Stimulated activated naive B cell treated with anti-CD40 and anti-IgM and Interleukin-4, amounts not matched to agents 10 μg/mL and 1 μg/mL and 100 μg/mL, for 72 hours (primary cell): ENCODE results near the gene SPRN.
"Not testable (repeated sequence)": the region's sequence is repeated elsewhere in the genome, so short reads cannot be mapped to it uniquely, and the experiment has no call there.

Experiments
- ATAC-seq, 2 donors: fragments of 150-1000 bp; cut with Tn5 transposase; replicated peaks; 2 replicates each; pipeline ENCODE4 v1.10.0; 2021; ENCODE audit warnings: moderate library complexity in 1 of 2
- DNase-seq: peaks from one replicate; pipeline ENCODE4 v3.0.0; 2021
- H3K27ac Mint-ChIP-seq: one replicate; pipeline ENCODE4 v1.8.0; 2022; ENCODE audit warnings: mild to moderate bottlenecking, mixed read lengths
- H3K27me3 Mint-ChIP-seq, 2 donors: one replicate each; pipeline ENCODE4 v1.8.0; 2022; ENCODE audit warnings: mixed read lengths in 2 of 2
- H3K36me3 Mint-ChIP-seq, 2 donors: one replicate each; pipeline ENCODE4 v1.8.0; 2022; ENCODE audit warnings: mixed read lengths in 2 of 2, mild to moderate bottlenecking in 1 of 2
- H3K4me1 Mint-ChIP-seq, 2 donors: one replicate each; pipeline ENCODE4 v1.8.0; 2022; ENCODE audit warnings: mixed read lengths in 2 of 2, mild to moderate bottlenecking in 1 of 2
- H3K4me3 Mint-ChIP-seq, 2 donors: one replicate each; pipeline ENCODE4 v1.8.0; 2022; ENCODE audit warnings: mild to moderate bottlenecking in 2 of 2, mixed read lengths in 2 of 2, moderate library complexity in 1 of 2
- H3K9me3 Mint-ChIP-seq, 2 donors: one replicate each; pipeline ENCODE4 v1.8.0; 2022; ENCODE audit warnings: mixed read lengths in 2 of 2, mild to moderate bottlenecking in 1 of 2

The SPRN gene

DNA sequence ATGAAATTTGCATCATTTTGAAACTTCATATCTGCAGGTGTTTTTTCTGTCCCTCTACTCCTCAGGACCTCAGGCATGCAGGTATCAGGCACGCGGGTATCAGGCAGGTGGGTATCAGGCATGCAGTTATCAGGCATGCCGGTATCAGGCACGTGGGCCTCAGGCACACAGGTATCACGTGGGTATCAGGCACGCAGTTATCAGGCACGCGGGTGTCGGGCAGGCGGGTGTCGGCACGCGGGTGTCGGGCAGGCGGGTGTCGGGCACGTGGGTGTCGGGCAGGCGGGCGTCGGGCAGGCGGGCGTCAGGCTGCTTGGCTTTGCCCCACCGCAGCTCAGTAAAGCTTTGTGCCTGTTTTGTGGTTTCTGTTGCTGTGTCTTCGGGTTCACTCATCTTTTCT is 8.7 kb downstream of the SPRN start:
- Mint-ChIP-seq H3K9me3 (peaks cover 14 to 18% of the 10 kb centered on the region in 2 donors), H3K27me3 (no peaks in the 10 kb centered on the region), H3K4me3 (no peak overlapping the region), H3K4me1 (peaks cover 3 to 11% of the 10 kb centered on the region in 2 donors), H3K36me3 (peaks cover 59 to 70% of the 10 kb centered on the region in 2 donors), H3K27ac (peak overlapping the region; percentile 9)
- ATAC-seq (no peak), DNase-seq (no peak)

GRCh38 chr10:133414401-133414800 is 10.0 kb downstream of the SPRN start:
- H3K4me3 Mint-ChIP-seq, ATAC-seq, H3K27me3 Mint-ChIP-seq, DNase-seq, H3K27ac Mint-ChIP-seq: not testable (repeated sequence)
- peaks cover 15 to 19% of the 10 kb centered on the region in 2 donors for H3K9me3 Mint-ChIP-seq
- H3K4me1 Mint-ChIP-seq: peaks cover 4 to 17% of the 10 kb centered on the region in 2 donors
- H3K36me3 Mint-ChIP-seq: peaks cover 66 to 76% of the 10 kb centered on the region in 2 donors

DNA sequence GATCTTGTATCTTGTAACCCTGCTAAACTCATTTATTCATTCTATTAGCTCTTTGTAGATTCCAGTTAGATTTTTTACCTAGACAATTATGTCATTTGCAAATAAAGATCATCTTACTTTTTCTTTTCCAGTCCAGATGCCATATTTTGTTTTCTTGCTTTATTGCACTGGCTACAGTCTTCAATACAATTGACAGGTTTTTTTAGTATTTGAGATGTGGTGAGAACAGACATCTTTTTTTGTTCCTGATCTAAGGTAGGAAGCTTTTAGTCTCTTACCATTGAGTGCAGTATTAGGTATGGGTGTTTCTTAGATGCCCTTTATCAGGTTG is 12.1 kb downstream of the SPRN start:
- Mint-ChIP-seq H3K27me3 (no peaks in the 10 kb centered on the region), H3K9me3 (peaks cover 15 to 19% of the 10 kb centered on the region in 2 donors), H3K27ac (no peak overlapping the region), H3K36me3 (peaks cover 74 to 82% of the 10 kb centered on the region in 2 donors), H3K4me1 (peaks cover 9 to 27% of the 10 kb centered on the region in 2 donors), H3K4me3 (no peak overlapping the region)
- DNase-seq (no peak), ATAC-seq (no peak)

DNA sequence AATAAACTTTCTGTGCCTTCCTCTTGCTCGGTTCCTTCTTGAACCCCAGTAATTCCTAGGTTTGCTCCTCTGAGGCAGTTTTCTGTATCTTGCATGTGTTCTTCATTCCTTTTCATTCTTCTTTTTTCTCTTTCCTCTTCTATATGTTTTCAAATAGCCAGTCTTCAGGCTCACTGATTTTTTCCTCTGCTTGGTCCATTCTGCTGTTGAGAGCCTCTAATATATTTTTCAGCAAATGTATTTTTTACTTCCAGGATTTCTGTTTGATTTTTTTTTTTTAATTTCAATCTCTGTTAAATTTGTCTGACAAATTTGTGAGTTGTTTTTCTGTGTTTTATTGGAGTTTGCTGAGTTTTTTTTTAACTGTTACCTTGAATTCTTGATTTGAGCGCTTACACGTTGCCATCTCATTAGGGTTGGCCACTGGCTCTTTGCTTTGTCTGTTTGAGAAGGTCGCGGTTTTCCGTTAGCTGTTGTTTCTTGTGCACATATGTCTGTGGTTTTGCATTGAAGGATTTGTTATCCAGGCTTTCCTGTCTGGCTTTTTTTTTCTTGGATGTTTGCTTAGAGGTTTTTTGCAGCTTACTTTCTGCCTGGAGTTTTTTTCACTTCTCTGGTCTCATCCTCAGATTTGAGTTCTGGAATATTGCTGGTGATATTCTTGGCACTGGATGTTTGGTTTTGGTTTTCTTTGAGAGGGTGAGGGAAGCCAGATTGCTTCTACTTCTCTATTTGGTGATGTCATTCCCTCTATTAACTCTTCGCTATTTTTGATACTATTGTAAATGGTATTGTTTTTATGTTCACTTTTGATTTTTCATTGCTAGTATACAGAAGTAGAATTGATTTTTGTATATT is 12.7 kb downstream of the SPRN start:
- no peak overlapping the region for H3K4me3 Mint-ChIP-seq
- no peak overlapping the region for H3K27ac Mint-ChIP-seq
- H3K27me3 Mint-ChIP-seq: no peaks in the 10 kb centered on the region
- H3K4me1 Mint-ChIP-seq: peaks cover 12 to 27% of the 10 kb centered on the region in 2 donors
- peaks cover 80 to 88% of the 10 kb centered on the region in 2 donors for H3K36me3 Mint-ChIP-seq
- ATAC-seq (no peak), DNase-seq (no peak)
- peaks cover 15 to 19% of the 10 kb centered on the region in 2 donors for H3K9me3 Mint-ChIP-seq

- H3K4me1 Mint-ChIP-seq: peaks cover 32 to 63% of the 10 kb centered on the region in 2 donors
Observed at GRCh38 chr10:133405844-133406527, 18.4 kb downstream of the SPRN start.

DNA sequence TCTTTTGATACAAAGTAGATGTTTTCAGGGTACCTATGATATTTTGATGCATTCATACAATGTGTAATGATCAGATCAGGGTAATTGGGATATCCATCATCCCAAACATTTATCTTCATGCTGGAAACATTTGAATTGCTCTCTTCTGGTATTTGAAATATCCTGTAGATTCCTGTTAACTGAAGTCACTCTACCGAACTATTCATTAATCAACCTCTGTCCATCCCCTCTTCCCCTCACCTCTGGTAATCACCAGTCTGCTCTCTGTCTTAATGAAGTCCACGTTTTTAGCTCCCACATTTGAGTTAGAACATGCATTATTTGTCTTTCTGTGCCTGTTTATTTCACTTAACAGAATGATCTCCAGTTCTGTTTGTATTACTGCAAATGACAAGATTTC is 19.2 kb downstream of the SPRN start:
- Mint-ChIP-seq H3K27ac (no peak overlapping the region), H3K36me3 (peaks cover 60 to 85% of the 10 kb centered on the region in 2 donors), H3K4me1 (peaks cover 36 to 70% of the 10 kb centered on the region in 2 donors), H3K4me3 (no peak overlapping the region), H3K27me3 (no peaks in the 10 kb centered on the region), H3K9me3 (peaks cover 0 to under 1% of the 10 kb centered on the region in 2 donors)
- no peak for ATAC-seq
- no peak for DNase-seq

More at GRCh38 chr10:133405844-133406527, 18.4 kb downstream of the SPRN start:
- H3K27me3 Mint-ChIP-seq: no peaks in the 10 kb centered on the region
- H3K9me3 Mint-ChIP-seq: peaks cover 3% of the 10 kb centered on the region in 2 donors
- ATAC-seq (peak; percentile 25 to 56), DNase-seq (no peak)
- H3K36me3 Mint-ChIP-seq: peaks cover 66 to 88% of the 10 kb centered on the region in 2 donors
- H3K4me3 Mint-ChIP-seq: no peak overlapping the region
- H3K27ac Mint-ChIP-seq: no peak overlapping the region

DNA sequence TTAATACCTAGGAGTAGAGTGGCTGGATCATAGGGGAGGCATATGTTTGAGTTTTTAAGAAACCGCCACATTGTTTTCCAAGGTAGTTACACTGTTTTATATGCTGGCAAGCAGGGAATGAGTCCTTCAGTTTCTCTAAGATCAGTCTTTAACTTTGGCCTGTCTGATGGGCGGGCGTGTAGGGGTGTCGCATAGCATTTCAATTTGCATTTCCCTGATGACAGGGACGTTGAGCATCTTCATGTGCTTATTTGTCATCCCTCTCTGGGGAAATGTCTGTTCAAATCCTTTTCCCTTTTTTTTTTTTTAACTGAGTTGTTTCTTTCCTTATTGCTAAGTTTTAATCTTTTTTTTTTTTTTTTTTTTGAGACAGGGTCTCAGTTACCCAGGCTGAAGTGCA is 20.6 kb downstream of the SPRN start:
- Mint-ChIP-seq H3K4me1 (peaks cover 35 to 72% of the 10 kb centered on the region in 2 donors), H3K27me3 (no peaks in the 10 kb centered on the region), H3K27ac (peak overlapping the region; percentile 25), H3K36me3 (peaks cover 58 to 82% of the 10 kb centered on the region in 2 donors), H3K4me3 (no peak overlapping the region), H3K9me3 (no peaks in the 10 kb centered on the region)
- DNase-seq (no peak), ATAC-seq (no peak)

- H3K27me3 Mint-ChIP-seq: no peaks in the 10 kb centered on the region
- peaks cover 58 to 78% of the 10 kb centered on the region in 2 donors for H3K36me3 Mint-ChIP-seq
- no peaks in the 10 kb centered on the region for H3K9me3 Mint-ChIP-seq
- H3K4me1 Mint-ChIP-seq: peaks cover 35 to 71% of the 10 kb centered on the region in 2 donors
- DNase-seq (no peak), ATAC-seq (no peak)
- peak overlapping the region; percentile 25 for H3K27ac Mint-ChIP-seq
- no peak overlapping the region for H3K4me3 Mint-ChIP-seq
Observed at GRCh38 chr10:133403359-133403758, 21.1 kb downstream of the SPRN start.

- Mint-ChIP-seq H3K4me3 (no peak overlapping the region), H3K4me1 (peaks cover 34 to 73% of the 10 kb centered on the region in 2 donors), H3K9me3 (no peaks in the 10 kb centered on the region), H3K27me3 (no peaks in the 10 kb centered on the region), H3K27ac (peak overlapping the region; percentile 47), H3K36me3 (peaks cover 57 to 79% of the 10 kb centered on the region in 2 donors)
- no peak for DNase-seq
- ATAC-seq: no peak
Observed at GRCh38 chr10:133401981-133402725, 22.3 kb downstream of the SPRN start.

DNA sequence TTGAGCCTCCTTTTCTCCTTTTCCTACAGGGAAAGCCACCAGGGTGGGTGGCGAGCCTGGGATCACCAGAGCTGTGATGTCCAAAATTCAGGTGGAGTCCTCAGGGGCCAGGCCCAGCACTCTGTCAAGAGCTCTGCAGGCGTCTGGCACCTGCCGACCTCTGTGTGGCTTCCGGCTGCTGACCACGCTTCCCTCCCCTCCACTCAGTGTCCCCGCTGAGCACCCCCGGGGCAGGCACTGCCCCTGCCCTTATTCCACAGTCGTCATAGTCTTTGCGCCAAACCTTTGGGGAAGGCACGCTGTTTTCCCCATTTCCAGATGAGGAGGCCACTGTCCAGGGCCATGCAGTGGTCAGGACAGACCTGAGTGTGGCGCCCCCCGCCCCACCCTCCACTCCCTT is 22.9 kb downstream of the SPRN start:
- ATAC-seq (no peak), DNase-seq (no peak)
- no peaks in the 10 kb centered on the region for H3K9me3 Mint-ChIP-seq
- H3K27me3 Mint-ChIP-seq: no peaks in the 10 kb centered on the region
- H3K27ac Mint-ChIP-seq: peak overlapping the region; percentile 28
- H3K36me3 Mint-ChIP-seq: peaks cover 57 to 77% of the 10 kb centered on the region in 2 donors
- peaks cover 34 to 76% of the 10 kb centered on the region in 2 donors for H3K4me1 Mint-ChIP-seq
- H3K4me3 Mint-ChIP-seq: no peak overlapping the region

DNA sequence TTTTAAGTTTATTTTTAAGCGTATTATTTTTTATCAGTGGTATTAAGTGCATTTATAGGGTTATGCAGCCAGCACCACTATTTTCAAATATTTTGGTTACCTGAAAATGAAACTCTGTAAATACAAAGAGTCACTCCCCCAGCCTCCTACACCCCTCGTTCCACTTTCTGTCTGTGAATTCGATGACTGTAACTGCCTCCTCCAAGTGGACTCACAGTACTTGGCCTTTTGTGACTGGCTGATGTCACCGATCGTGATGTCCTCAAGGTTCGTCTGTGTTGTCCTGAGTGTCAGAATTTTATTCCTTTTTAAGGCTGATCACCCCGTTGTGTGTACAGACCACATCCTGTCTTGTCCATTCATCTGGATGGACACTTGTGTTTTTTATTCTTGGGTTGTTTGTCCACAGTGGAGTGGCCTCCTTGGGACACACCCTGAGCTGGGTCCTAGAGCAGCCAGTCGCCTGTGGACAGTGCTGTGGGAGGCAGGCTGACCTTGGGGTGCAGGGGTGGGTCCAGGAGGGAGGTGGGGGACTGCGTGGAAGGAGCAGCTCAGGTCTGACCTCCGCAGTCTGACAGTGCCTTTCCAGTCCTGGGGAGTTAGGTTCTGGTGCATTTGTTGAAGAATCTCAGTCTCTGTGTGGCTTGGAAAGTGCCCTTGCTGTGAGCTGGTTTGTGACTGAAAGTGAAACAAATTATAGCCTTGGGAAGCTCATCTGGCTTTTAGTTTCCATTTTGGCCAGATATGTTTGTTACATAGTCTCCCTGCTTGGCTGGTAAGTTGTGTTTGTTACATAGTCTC is 23.6 kb downstream of the SPRN start:
- Mint-ChIP-seq H3K27ac (peak overlapping the region; percentile 28), H3K4me1 (peaks cover 30 to 70% of the 10 kb centered on the region in 2 donors), H3K4me3 (no peak overlapping the region), H3K9me3 (no peaks in the 10 kb centered on the region), H3K36me3 (peaks cover 53 to 72% of the 10 kb centered on the region in 2 donors), H3K27me3 (no peaks in the 10 kb centered on the region)
- ATAC-seq: peak; percentile 61 to 68
- DNase-seq: no peak

DNA sequence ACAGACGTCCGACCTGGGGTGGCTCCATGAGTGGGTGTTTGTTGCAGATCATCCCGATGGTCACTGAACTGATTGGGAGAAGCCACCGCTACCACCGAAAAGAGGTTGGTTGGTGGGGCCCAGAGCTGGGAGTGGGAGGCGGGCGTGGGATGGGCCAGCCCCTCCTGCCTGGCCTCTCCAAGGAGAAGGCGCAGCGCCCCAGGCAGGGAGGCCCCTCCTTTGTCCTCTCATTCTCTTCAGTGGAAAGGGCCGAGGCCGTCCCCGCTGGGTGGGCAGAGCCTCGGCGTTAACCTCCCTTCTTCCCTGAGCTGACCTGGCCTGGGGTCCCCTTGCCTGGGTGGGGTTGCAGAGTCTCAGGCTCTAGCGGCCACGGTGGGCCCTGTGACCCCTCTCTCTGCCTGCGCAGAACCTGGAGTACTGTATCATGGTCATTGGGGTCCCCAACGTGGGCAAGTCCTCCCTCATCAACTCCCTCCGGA is 25.3 kb downstream of the SPRN start:
- Mint-ChIP-seq H3K4me3 (no peak overlapping the region), H3K9me3 (no peaks in the 10 kb centered on the region), H3K36me3 (peaks cover 43 to 59% of the 10 kb centered on the region in 2 donors), H3K4me1 (peaks cover 23 to 66% of the 10 kb centered on the region in 2 donors), H3K27ac (no peak overlapping the region), H3K27me3 (no peaks in the 10 kb centered on the region)
- ATAC-seq (no peak), DNase-seq (no peak)

DNA sequence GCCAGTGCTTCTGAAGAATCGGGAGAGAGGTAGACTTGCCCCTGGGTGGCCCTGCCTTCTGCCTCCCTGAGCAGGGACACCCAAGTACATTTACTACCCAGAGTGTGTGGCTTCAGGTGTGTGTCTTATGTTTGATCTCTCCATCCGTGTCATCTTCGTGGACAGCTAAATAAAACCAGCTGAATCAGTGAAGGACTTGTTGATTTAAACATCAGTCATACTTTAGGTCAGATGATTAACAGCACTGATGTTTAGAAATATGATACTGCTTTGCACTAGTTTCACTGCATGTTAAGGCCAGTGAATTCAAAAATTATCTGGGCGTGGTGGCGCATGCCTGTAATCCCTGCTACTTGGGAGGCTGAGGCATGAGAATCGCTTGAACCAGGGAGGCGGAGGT is 26.5 kb downstream of the SPRN start:
- H3K4me1 Mint-ChIP-seq: peaks cover 20 to 68% of the 10 kb centered on the region in 2 donors
- no peaks in the 10 kb centered on the region for H3K27me3 Mint-ChIP-seq
- H3K36me3 Mint-ChIP-seq: peaks cover 36 to 50% of the 10 kb centered on the region in 2 donors
- DNase-seq (no peak), ATAC-seq (no peak)
- H3K4me3 Mint-ChIP-seq: no peak overlapping the region
- no peak overlapping the region for H3K27ac Mint-ChIP-seq
- no peaks in the 10 kb centered on the region for H3K9me3 Mint-ChIP-seq
